Tibial nerve (tissue), 4 donors: ENCODE results near the gene ADAMTS17. TPM values are rescaled to one million over a fixed set of nuclear protein-coding genes. Genes with fewer than 3 reads are reported as not detected.
"Not testable (repeated sequence)": the region's sequence is repeated elsewhere in the genome, so short reads cannot be mapped to it uniquely, and the experiment has no call there.

Experiments used
- DNase-seq, 2 donors: peaks; one replicate each; pipeline ENCODE4 v3.0.0-alpha.2; 2019; ENCODE audit warnings: low spot score in 2 of 2
- H3K27ac ChIP-seq, 4 donors: fragments of 200-600 bp; sonication (generic) in 3 of 4; one replicate each; pipeline ENCODE4 v1.5.1; 2017 to 2019; ENCODE audit warnings: mild to moderate bottlenecking in 1 of 4
- H3K27me3 ChIP-seq, 2 donors: fragments of 200-600 bp; sonication (generic) in 1 of 2; one replicate each; pipeline versions ENCODE4 v1.5.1 to v1.6.0; 2017 to 2019
- H3K36me3 ChIP-seq, 3 donors: fragments of 200-600 bp; sonication (generic); one replicate each; pipeline ENCODE4 v1.5.1; 2018 to 2019
- H3K4me1 ChIP-seq, 4 donors: fragments of 200-600 bp; sonication (generic) in 3 of 4; one replicate each; pipeline ENCODE4 v1.5.1; 2017 to 2019
- H3K4me3 ChIP-seq, 4 donors: fragments of 200-600 bp; sonication (generic) in 3 of 4; one replicate each; pipeline ENCODE4 v1.5.1; 2017 to 2019; ENCODE audit warnings: mild to moderate bottlenecking in 1 of 4, moderate library complexity in 1 of 4
- H3K9me3 ChIP-seq, 4 donors: fragments of 200-600 bp; sonication (generic) in 3 of 4; one replicate each; pipeline ENCODE4 v1.5.1; 2017 to 2019
- CTCF ChIP-seq, 5 experiments: fragments of 200-600 bp in 3 of 5; fragments of 450-650 bp in 2 of 5; sonication (generic) in 3 of 5; IDR thresholded peaks; one replicate each; pipeline ENCODE4 v1.5.1; 2016 to 2019; ENCODE audit warnings: antibody characterized with exemption in 5 of 5, mild to moderate bottlenecking in 3 of 5, moderate library complexity in 2 of 5
- EP300 ChIP-seq, 2 donors: sonication (generic); formaldehyde crosslinking; IDR thresholded peaks; one replicate each; pipeline ENCODE4 v1.6.1; 2017; ENCODE audit warnings: antibody characterized with exemption in 2 of 2, mild to moderate bottlenecking in 1 of 2
- POLR2A ChIP-seq, 2 donors: fragments of 450-650 bp; IDR thresholded peaks; one replicate each; pipeline ENCODE4 v1.6.1; 2017; ENCODE audit warnings: antibody characterized with exemption in 2 of 2, mild to moderate bottlenecking in 2 of 2, moderate library complexity in 2 of 2
- WGBS, 2 donors: methylation state at CpG; one replicate each; pipeline ENCODE4 v1.1.5; 2018; 5-methylcytosine and 5-hydroxymethylcytosine counted together
- total RNA-seq, 4 donors: library from RNA; depleted of rRNA; stranded (reverse); fragments of >200 nt; gene quantifications; one replicate each; pipeline ENCODE4 v1.1.0, GENCODE V29; 2016

The ADAMTS17 gene
- total RNA-seq, 4 donors from 2014 or later, result 0.66 to 5.5 (median 3.7) TPM

DNA sequence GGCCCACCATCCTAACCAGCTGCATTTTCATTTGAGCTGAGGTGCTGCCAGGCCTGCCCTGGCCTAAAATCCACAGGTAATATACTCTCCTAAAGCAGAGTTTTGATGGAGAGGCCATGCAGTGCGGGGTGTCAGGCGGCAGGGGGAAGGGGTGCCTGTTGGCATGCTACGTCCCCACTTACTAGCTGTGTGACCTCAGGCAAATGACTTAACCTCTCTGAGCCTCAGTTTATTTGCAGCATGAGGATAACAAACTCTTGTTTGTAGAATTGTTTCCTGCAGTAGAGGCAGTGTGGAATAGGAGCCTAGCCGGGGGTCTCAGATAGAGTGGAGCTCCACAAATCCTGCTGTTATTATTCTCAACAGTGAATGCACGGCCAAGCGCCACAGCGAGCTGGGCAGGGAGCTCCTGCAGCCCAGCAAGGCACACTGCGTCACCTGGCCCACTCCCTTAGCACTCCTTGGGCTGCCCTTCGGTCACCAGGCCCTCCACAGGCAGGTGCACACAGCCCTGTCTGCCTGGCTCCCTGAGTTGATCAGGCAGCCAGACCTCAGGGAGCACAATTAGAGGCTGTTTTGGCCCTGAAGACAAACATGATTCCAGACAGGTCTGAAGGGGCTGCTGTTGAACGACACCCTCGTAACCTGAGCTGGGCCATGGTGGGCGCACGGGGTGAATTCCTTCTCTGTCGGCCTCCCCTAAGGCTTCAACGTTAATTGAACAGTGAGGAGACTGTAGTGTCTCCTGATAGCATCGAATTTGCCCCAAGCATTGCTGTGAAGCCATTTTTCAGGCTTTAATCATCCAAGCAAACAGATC lies 359.7 kb downstream of the ADAMTS17 start:
- Histone ChIP-seq H3K4me1 (peaks cover 0 to 63% (median 13%) of the 10 kb centered on the region in 4 donors), H3K9me3 (no peaks in the 10 kb centered on the region), H3K27ac (no peak overlapping the region), H3K36me3 (no peaks in the 10 kb centered on the region), H3K27me3 (no peaks in the 10 kb centered on the region), H3K4me3 (no peak overlapping the region)
- no peak for DNase-seq
- TF ChIP-seq POLR2A (IDR thresholded peaks at IDR 0.05) (no peak), EP300 (IDR thresholded peaks at IDR 0.05) (no peak), CTCF (IDR thresholded peaks at IDR 0.05) (no peak)
- 84% methylated on average over 14 to 16 of the region's 16 CpGs for WGBS, 2 donors

- peaks cover 0 to 55% (median 12%) of the 10 kb centered on the region in 4 donors for H3K4me1 ChIP-seq
- 86 to 97% methylated on average over 1 of the region's 1 CpG for WGBS, 2 donors
- no peak overlapping the region for H3K27ac ChIP-seq
- DNase-seq, result no peak
- no peak for TF ChIP-seq CTCF (IDR thresholded peaks at IDR 0.05)
- no peak for TF ChIP-seq EP300 (IDR thresholded peaks at IDR 0.05)
- no peaks in the 10 kb centered on the region for H3K36me3 ChIP-seq
- no peak overlapping the region for H3K4me3 ChIP-seq
- H3K9me3 ChIP-seq, result no peaks in the 10 kb centered on the region
- no peaks in the 10 kb centered on the region for H3K27me3 ChIP-seq
Measured at GRCh38 chr15:99981191-99981647, 360.6 kb downstream of the ADAMTS17 start.

DNA sequence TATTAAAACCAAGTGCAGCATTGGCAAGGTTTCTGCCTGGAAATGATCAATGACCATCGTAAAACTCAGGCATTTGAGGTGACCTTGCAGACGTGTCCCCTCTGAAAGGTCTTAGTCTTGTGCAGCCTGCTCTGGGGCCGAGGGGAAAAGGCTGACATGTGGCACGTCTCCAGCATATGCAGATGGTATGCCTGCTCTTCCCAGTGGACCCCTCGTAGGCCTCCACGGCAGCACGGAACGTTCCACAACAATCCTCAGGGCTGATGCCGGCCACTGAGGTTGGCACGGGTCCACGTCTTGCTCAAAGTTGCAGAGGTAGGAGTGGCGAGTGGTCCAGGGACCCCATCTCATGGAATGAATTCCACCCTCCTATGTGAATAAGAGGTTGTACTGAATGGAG lies 361.0 kb downstream of the ADAMTS17 start:
- Histone ChIP-seq H3K4me3 (no peak overlapping the region), H3K27me3 (no peaks in the 10 kb centered on the region), H3K9me3 (no peaks in the 10 kb centered on the region), H3K4me1 (peaks cover 0 to 50% (median 7%) of the 10 kb centered on the region in 4 donors), H3K27ac (no peak overlapping the region), H3K36me3 (no peaks in the 10 kb centered on the region)
- no peak for DNase-seq
- TF ChIP-seq POLR2A (IDR thresholded peaks at IDR 0.05) (no peak), EP300 (IDR thresholded peaks at IDR 0.05) (no peak), CTCF (IDR thresholded peaks at IDR 0.05) (no peak)
- WGBS, 2 donors, result 44 to 56% methylated on average over 12 of the region's 12 CpGs

GRCh38 chr15:99979886-99980285 lies 361.9 kb downstream of the ADAMTS17 start:
- not testable (repeated sequence) for H3K4me3 ChIP-seq, H3K27ac ChIP-seq, H3K9me3 ChIP-seq, H3K36me3 ChIP-seq, DNase-seq, H3K27me3 ChIP-seq
- peaks cover 0 to 41% (median 5%) of the 10 kb centered on the region in 4 donors for H3K4me1 ChIP-seq
- WGBS, 2 donors, result 86 to 95% methylated on average over 5 of the region's 5 CpGs

- TF ChIP-seq EP300 (IDR thresholded peaks at IDR 0.05) (no peak), CTCF (IDR thresholded peaks at IDR 0.05) (no peak), POLR2A (IDR thresholded peaks at IDR 0.05) (no peak)
- 94 to 97% methylated on average over 15 of the region's 15 CpGs for WGBS, 2 donors
- Histone ChIP-seq H3K4me1 (peaks cover 0 to 36% (median 5%) of the 10 kb centered on the region in 4 donors), H3K4me3 (no peak overlapping the region), H3K27me3 (no peaks in the 10 kb centered on the region), H3K9me3 (no peaks in the 10 kb centered on the region), H3K36me3 (no peaks in the 10 kb centered on the region), H3K27ac (no peak overlapping the region)
- no peak for DNase-seq
Measured at GRCh38 chr15:99979371-99979770, 362.4 kb downstream of the ADAMTS17 start.
